ENCODE results near the gene ADAMTS8.

ADAMTS8 gene

DNA sequence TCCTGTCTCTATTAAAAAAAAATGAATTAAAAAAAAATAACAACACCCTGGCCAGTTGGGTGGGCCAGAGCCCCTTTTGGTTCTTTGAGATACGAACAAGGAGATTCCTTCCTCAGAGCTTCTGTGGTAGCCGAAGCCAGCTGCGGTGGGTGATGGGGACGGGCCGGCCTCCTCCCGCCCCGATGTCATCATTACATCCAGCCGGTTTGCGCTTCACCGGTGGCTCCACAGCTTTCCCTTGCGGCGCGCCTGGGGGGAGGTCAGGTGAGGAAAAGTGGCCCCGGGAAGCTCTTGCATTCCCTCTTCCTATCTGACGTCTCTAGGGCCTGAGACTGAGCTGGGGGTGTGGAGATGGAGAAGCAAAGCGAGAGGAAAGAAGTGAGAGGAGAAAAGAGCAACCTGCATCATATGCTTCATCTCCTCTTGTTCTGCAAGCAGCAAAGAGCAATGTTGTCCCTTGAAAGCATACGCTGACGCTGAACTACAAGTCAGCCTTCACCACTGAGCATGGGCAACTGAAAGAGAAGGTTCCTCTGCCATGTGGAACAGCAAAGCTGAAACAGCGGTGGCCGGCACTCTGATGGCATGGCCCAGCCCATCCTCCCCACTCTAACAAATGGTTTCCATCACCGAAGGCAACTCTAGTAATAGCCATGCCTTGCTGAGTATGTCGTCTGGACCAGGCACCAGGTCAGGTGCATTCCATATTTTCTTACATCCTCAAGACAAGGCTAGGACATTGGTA is 6.0 kb downstream of the ADAMTS8 start:
- H3K27me3 ChIP-seq (replicated peaks; ENCODE audit: control insufficient read depth, insufficient read depth, low read length): peaks cover 11% of the 10 kb centered on the region
- no peak for DNase-seq (ENCODE audit: extremely low read depth, insufficient read length)
- H3K4me3 ChIP-seq (replicated peaks; ENCODE audit: low read depth, low read length): no peak overlapping the region
- no peaks in the 10 kb centered on the region for H3K36me3 ChIP-seq (ENCODE audit: control insufficient read depth, insufficient read depth, low read length)
- TF ChIP-seq, protein P1, sequence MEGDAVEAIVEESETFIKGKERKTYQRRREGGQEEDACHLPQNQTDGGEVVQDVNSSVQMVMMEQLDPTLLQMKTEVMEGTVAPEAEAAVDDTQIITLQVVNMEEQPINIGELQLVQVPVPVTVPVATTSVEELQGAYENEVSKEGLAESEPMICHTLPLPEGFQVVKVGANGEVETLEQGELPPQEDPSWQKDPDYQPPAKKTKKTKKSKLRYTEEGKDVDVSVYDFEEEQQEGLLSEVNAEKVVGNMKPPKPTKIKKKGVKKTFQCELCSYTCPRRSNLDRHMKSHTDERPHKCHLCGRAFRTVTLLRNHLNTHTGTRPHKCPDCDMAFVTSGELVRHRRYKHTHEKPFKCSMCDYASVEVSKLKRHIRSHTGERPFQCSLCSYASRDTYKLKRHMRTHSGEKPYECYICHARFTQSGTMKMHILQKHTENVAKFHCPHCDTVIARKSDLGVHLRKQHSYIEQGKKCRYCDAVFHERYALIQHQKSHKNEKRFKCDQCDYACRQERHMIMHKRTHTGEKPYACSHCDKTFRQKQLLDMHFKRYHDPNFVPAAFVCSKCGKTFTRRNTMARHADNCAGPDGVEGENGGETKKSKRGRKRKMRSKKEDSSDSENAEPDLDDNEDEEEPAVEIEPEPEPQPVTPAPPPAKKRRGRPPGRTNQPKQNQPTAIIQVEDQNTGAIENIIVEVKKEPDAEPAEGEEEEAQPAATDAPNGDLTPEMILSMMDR (IDR thresholded peaks at IDR 0.05; ENCODE audit: insufficient read depth, low read length, poor library complexity, severe bottlenecking): no peak

DNA sequence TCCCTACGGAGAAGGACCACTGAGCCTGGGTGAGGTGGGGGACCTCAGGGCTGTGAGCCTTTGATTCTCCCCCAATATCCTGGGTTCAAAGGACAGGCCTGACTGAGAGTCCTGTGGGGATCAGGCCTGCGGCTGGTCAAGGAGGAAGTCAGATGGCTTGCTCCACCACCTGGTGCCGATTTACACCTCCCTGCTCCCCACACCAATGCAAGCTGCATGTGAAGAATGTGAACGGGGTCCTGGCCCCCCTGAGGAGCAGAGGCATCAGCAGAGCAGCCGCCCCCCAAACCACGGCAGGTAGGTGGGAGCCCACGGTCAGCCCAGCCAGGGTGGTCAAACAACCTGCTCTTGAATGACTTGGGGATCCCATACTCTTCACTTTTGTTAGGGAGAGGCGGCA is 6.7 kb downstream of the ADAMTS8 start:
- DNase-seq (ENCODE audit: extremely low read depth, insufficient read length): no peak
- TF ChIP-seq, protein P1 (IDR thresholded peaks at IDR 0.05; ENCODE audit: insufficient read depth, low read length, poor library complexity, severe bottlenecking): no peak
- Histone ChIP-seq H3K27me3 (replicated peaks; ENCODE audit: control insufficient read depth, insufficient read depth, low read length) (peaks cover 10% of the 10 kb centered on the region), H3K36me3 (ENCODE audit: control insufficient read depth, insufficient read depth, low read length) (no peaks in the 10 kb centered on the region), H3K4me3 (replicated peaks; ENCODE audit: low read depth, low read length) (no peak overlapping the region)

DNA sequence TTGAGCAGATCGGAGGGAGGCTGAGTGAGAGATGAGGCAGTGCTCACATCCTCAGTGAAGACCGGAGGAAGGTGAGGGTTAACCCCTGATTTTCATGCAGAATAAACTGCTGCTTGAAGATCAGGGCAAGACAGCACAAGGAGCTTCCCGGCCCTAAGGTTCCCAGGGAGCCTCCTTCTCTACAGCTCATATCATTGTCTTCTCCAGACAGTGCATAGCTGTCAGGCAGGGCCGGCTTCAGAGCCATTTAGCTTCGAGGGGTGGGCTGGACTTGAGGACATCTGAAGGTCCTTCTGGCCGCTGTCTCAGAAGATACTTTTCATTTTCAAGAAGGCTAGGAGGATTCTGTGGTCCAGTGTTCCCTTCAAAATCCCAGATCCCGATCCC is 7.2 kb downstream of the ADAMTS8 start:
- no peak for DNase-seq (ENCODE audit: extremely low read depth, insufficient read length)
- TF ChIP-seq, protein P1 (IDR thresholded peaks at IDR 0.05; ENCODE audit: insufficient read depth, low read length, poor library complexity, severe bottlenecking): no peak

DNA sequence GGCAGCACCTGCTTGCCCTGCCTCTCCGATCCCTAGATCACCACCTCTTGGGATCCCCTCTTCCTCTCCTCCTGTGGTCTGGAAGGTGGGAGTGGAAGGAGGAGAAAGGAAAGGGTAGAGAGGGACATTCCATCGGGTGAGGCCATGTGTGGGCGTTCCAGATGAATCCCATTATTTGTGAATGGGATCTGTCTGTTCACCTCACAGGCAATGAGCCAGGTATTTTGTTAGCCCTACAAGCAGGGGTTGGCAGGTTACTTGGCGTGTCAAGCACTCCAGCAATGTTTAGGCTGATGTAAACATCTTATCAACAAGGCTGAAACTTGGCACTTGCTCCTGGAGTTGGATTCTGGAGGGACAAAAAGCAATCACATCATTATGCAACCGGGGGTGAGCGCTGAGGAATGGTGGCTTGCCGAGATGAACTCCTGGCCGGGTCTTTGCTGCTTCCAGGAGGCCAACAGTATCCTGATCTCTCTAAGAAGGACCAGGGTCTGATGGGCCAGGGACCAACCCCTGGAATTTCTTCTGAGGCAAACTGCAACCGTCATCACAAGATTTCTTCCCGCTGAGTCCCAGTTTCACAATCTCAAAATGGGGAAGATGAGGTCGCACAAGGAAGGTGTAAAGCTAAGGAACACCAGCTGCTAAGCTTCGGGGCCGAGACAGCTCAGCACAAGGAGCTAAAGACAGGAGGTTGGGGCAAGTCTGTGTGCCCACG is 7.8 kb downstream of the ADAMTS8 start:
- Histone ChIP-seq H3K27me3 (replicated peaks; ENCODE audit: control insufficient read depth, insufficient read depth, low read length) (peaks cover 8% of the 10 kb centered on the region), H3K4me3 (replicated peaks; ENCODE audit: low read depth, low read length) (no peak overlapping the region), H3K36me3 (ENCODE audit: control insufficient read depth, insufficient read depth, low read length) (no peaks in the 10 kb centered on the region)
- no peak for DNase-seq (ENCODE audit: extremely low read depth, insufficient read length)
- TF ChIP-seq, protein P1 (IDR thresholded peaks at IDR 0.05; ENCODE audit: insufficient read depth, low read length, poor library complexity, severe bottlenecking): no peak

More for the DNA sequence above, 7.2 kb downstream of the ADAMTS8 start:
- H3K4me3 ChIP-seq (replicated peaks; ENCODE audit: low read depth, low read length): no peak overlapping the region
- H3K27me3 ChIP-seq (replicated peaks; ENCODE audit: control insufficient read depth, insufficient read depth, low read length): peaks cover 8% of the 10 kb centered on the region
- H3K36me3 ChIP-seq (ENCODE audit: control insufficient read depth, insufficient read depth, low read length): no peaks in the 10 kb centered on the region

DNA sequence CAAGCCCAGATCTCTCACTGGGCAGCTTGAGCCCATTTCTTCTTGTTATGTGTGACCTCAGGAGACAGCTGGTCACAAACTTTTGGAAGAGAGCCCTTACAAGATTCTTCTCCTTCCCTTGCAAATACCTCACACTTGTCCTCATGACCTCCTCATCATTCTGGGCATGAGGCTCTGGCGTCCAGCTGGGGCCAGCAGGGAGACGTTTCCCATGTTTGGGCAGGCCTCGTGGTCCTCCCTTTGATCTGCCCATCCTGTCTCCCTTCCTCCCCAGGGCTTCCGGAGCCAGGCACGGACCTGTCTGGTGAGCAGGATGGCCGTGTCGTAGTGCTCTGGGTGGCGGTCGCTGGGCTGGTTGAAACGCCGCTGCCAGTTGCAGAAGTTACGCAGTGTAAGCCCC is 9.7 kb downstream of the ADAMTS8 start:
- no peak for DNase-seq (ENCODE audit: extremely low read depth, insufficient read length)
- Histone ChIP-seq H3K27me3 (replicated peaks; ENCODE audit: control insufficient read depth, insufficient read depth, low read length) (peaks cover 8% of the 10 kb centered on the region), H3K36me3 (ENCODE audit: control insufficient read depth, insufficient read depth, low read length) (no peaks in the 10 kb centered on the region)

More for the DNA sequence above, 9.7 kb downstream of the ADAMTS8 start:
- TF ChIP-seq, protein P1 (IDR thresholded peaks at IDR 0.05; ENCODE audit: insufficient read depth, low read length, poor library complexity, severe bottlenecking): no peak
- H3K4me3 ChIP-seq (replicated peaks; ENCODE audit: low read depth, low read length): no peak overlapping the region
